OCI-LY1 (cell line): ENCODE results near the gene PRKG1.
"Not testable (repeated sequence)": the region's sequence is repeated elsewhere in the genome, so short reads cannot be mapped to it uniquely, and the experiment has no call there.

Source experiments
- H2AFZ ChIP-seq: fragments of 200-600 bp; sonication (generic), shearing (Covaris generic); 2 replicates; pipeline ENCODE4 v1.6.0; 2014; ENCODE audit warnings: antibody characterized with exemption, mild to moderate bottlenecking, low read length
- H3F3A ChIP-seq: fragments of 200-600 bp; sonication (generic), shearing (Covaris generic); 2 replicates; pipeline ENCODE4 v1.6.0; 2014; ENCODE audit warnings: mild to moderate bottlenecking, antibody characterized with exemption, low read length, moderate library complexity; ENCODE audit not compliant: insufficient read depth
- H3K27ac ChIP-seq: fragments of 200-600 bp; sonication (generic); 2 replicates; pipeline ENCODE4 v1.5.1; 2014; ENCODE audit warnings: low read length, mixed run types, mild to moderate bottlenecking, low read depth; ENCODE audit not compliant: poor library complexity, severe bottlenecking
- H3K27me3 ChIP-seq: fragments of 200-600 bp; sonication (generic); 2 replicates; pipeline ENCODE4 v1.6.0; 2014; ENCODE audit warnings: antibody characterized with exemption, mild to moderate bottlenecking, low read length, moderate library complexity; ENCODE audit not compliant: insufficient read depth
- H3K36me3 ChIP-seq: fragments of 200-600 bp; sonication (generic); 2 replicates; pipeline ENCODE4 v1.6.1; 2014; ENCODE audit warnings: mild to moderate bottlenecking, antibody characterized with exemption, low read length, moderate library complexity, mixed read lengths; ENCODE audit not compliant: insufficient read depth
- H3K4me1 ChIP-seq: fragments of 200-600 bp; sonication (generic); 2 replicates; pipeline ENCODE4 v1.5.1; 2014; ENCODE audit warnings: mild to moderate bottlenecking, low read length, moderate library complexity; ENCODE audit not compliant: insufficient read depth, severe bottlenecking
- H3K4me2 ChIP-seq: fragments of 200-600 bp; sonication (generic), shearing (Covaris generic); 2 replicates; pipeline ENCODE4 v1.6.1; 2014; ENCODE audit warnings: low read length
- H3K4me3 ChIP-seq: fragments of 200-600 bp; sonication (generic); 2 replicates; pipeline ENCODE4 v1.5.1; 2014; ENCODE audit warnings: low read length, low read depth, mild to moderate bottlenecking, mixed read lengths; ENCODE audit not compliant: poor library complexity, severe bottlenecking
- H3K79me2 ChIP-seq: fragments of 200-600 bp; shearing (Covaris generic); 2 replicates; pipeline ENCODE4 v1.6.1; 2016; ENCODE audit warnings: mixed run types, low read length, mixed read lengths; ENCODE audit not compliant: insufficient read depth
- H3K9ac ChIP-seq: fragments of 200-600 bp; sonication (generic), shearing (Covaris generic); 2 replicates; pipeline ENCODE4 v1.6.1; 2014; ENCODE audit warnings: mild to moderate bottlenecking, low read length, mixed read lengths
- H3K9me2 ChIP-seq: fragments of 200-600 bp; sonication (generic), shearing (Covaris generic); 2 replicates; pipeline ENCODE4 v1.6.1; 2014; ENCODE audit warnings: low read depth, mild to moderate bottlenecking, low read length, mixed read lengths
- H3K9me3 ChIP-seq: fragments of 200-600 bp; shearing (Covaris generic); 2 replicates; pipeline ENCODE4 v1.6.1; 2014; ENCODE audit warnings: low read length, mixed read lengths
- H4K20me1 ChIP-seq: fragments of 200-600 bp; sonication (generic), shearing (Covaris generic); 2 replicates; pipeline ENCODE4 v1.6.0; 2016; ENCODE audit warnings: mild to moderate bottlenecking, low read length; ENCODE audit not compliant: insufficient read depth
- CTCF ChIP-seq: fragments of 200-600 bp; sonication (generic), shearing (Covaris generic); IDR thresholded peaks from 2 replicates; pipeline ENCODE4 v1.5.1; 2017; ENCODE audit warnings: mild to moderate bottlenecking, antibody characterized with exemption, low read length, moderate library complexity, mixed read lengths
- EZH2 ChIP-seq: fragments of 200-600 bp; sonication (generic), shearing (Covaris generic); IDR thresholded peaks from 2 replicates; pipeline ENCODE4 v1.8.0; 2017; ENCODE audit warnings: borderline replicate concordance, mixed run types, mild to moderate bottlenecking, antibody characterized with exemption, low read length, moderate library complexity, mixed read lengths

The PRKG1 gene

GRCh38 chr10:51447119-51447518 is 372.8 kb downstream of the PRKG1 start:
- Histone ChIP-seq H3K9ac (no peak overlapping the region), H3K27ac (no peak overlapping the region), H3K9me3 (no peaks in the 10 kb centered on the region), H3K36me3 (no peaks in the 10 kb centered on the region), H4K20me1 (no peaks in the 10 kb centered on the region), H3K79me2 (no peaks in the 10 kb centered on the region), H3K27me3 (no peaks in the 10 kb centered on the region), H3K9me2 (no peaks in the 10 kb centered on the region), H3F3A (no peaks in the 10 kb centered on the region), H3K4me3 (no peak overlapping the region), H3K4me1 (no peaks in the 10 kb centered on the region), H2AFZ (no peak overlapping the region), H3K4me2 (no peak overlapping the region)
- TF ChIP-seq EZH2 (no peak), CTCF (no peak)

GRCh38 chr10:51455762-51456161 is 381.5 kb downstream of the PRKG1 start:
- not testable (repeated sequence) for H3K27me3 ChIP-seq, H3K9me3 ChIP-seq, H3K9ac ChIP-seq, H3K4me1 ChIP-seq, H3K27ac ChIP-seq, H3K79me2 ChIP-seq, H3K4me2 ChIP-seq, H3K9me2 ChIP-seq, H3F3A ChIP-seq, H2AFZ ChIP-seq, H3K4me3 ChIP-seq, H3K36me3 ChIP-seq, H4K20me1 ChIP-seq

- Histone ChIP-seq H4K20me1 (no peaks in the 10 kb centered on the region), H3K9me3 (no peaks in the 10 kb centered on the region), H3K9me2 (no peaks in the 10 kb centered on the region), H3F3A (no peaks in the 10 kb centered on the region), H3K27me3 (no peaks in the 10 kb centered on the region), H3K4me1 (no peaks in the 10 kb centered on the region), H3K36me3 (no peaks in the 10 kb centered on the region), H3K4me2 (no peak overlapping the region), H2AFZ (no peak overlapping the region), H3K27ac (no peak overlapping the region), H3K9ac (no peak overlapping the region), H3K79me2 (no peaks in the 10 kb centered on the region), H3K4me3 (no peak overlapping the region)
- TF ChIP-seq EZH2 (no peak), CTCF (no peak)
Observed at GRCh38 chr10:51459476-51459875, 385.2 kb downstream of the PRKG1 start.

GRCh38 chr10:51462076-51462779 is 387.9 kb downstream of the PRKG1 start:
- H3F3A ChIP-seq, result no peaks in the 10 kb centered on the region
- H3K27ac ChIP-seq, result no peak overlapping the region
- no peaks in the 10 kb centered on the region for H3K36me3 ChIP-seq
- TF ChIP-seq CTCF, result no peak
- no peak for TF ChIP-seq EZH2
- H3K27me3 ChIP-seq, result no peaks in the 10 kb centered on the region
- H3K9me3 ChIP-seq, result no peaks in the 10 kb centered on the region
- H3K4me2 ChIP-seq, result no peak overlapping the region
- H2AFZ ChIP-seq, result no peak overlapping the region
- H4K20me1 ChIP-seq, result no peaks in the 10 kb centered on the region
- H3K4me3 ChIP-seq, result no peak overlapping the region
- no peak overlapping the region for H3K9ac ChIP-seq
- no peaks in the 10 kb centered on the region for H3K4me1 ChIP-seq
- no peaks in the 10 kb centered on the region for H3K79me2 ChIP-seq
- H3K9me2 ChIP-seq, result no peaks in the 10 kb centered on the region
